GM12878 (cell line): ENCODE results near the gene SULT2B1. TPM values are rescaled to one million over a fixed set of nuclear protein-coding genes. Genes with fewer than 3 reads are reported as not detected.

Experiments
- ATF3 ChIP-seq: IDR thresholded peaks from 2 replicates; pipeline ENCODE4 v1.6.1; 2011; ENCODE audit warnings: low read depth, mild to moderate bottlenecking, low read length, moderate library complexity, borderline replicate concordance; ENCODE audit errors: extremely low read depth
- BMI1 ChIP-seq: fragments of 450-650 bp; IDR thresholded peaks from 2 replicates; pipeline ENCODE4 v1.6.1; 2016; ENCODE audit warnings: mild to moderate bottlenecking, moderate library complexity, borderline replicate concordance
- CHD2 ChIP-seq: IDR thresholded peaks from 2 replicates; pipeline ENCODE4 v1.6.1; 2011; ENCODE audit warnings: low read depth, low read length, improper control_type of control experiment, borderline replicate concordance
- CREB1 ChIP-seq: IDR thresholded peaks from 2 replicates; pipeline ENCODE4 v1.6.1; 2012; ENCODE audit warnings: low read depth, mild to moderate bottlenecking, inconsistent platforms
- FOXK2 ChIP-seq: fragments of 450-650 bp; IDR thresholded peaks from 2 replicates; pipeline ENCODE4 v1.6.1; 2017; ENCODE audit warnings: mild to moderate bottlenecking, moderate library complexity
- HCFC1 ChIP-seq: fragments of 150-350 bp; IDR thresholded peaks from 2 replicates; pipeline ENCODE4 v1.6.1; 2014; ENCODE audit warnings: low read length
- HSF1 ChIP-seq: fragments of 150-350 bp; IDR thresholded peaks from 2 replicates; pipeline ENCODE4 v1.6.1; 2014; ENCODE audit warnings: mild to moderate bottlenecking, low read depth, low read length
- IKZF1 ChIP-seq: fragments of 450-650 bp; conservative IDR thresholded peaks from 2 replicates; pipeline ENCODE4 v1.6.1; 2017; ENCODE audit warnings: antibody characterized with exemption, mild to moderate bottlenecking
- MAX ChIP-seq: IDR thresholded peaks from 2 replicates; pipeline ENCODE4 v1.6.1; 2012; ENCODE audit warnings: low read depth, low read length, improper control_type of control experiment
- MLLT1 ChIP-seq: fragments of 450-650 bp; IDR thresholded peaks from 2 replicates; pipeline ENCODE4 v1.6.1; 2016; ENCODE audit warnings: mild to moderate bottlenecking
- MTA2 ChIP-seq: fragments of 450-650 bp; IDR thresholded peaks from 2 replicates; pipeline ENCODE4 v1.6.1; 2016; ENCODE audit warnings: low read depth, mild to moderate bottlenecking, moderate library complexity
- NFIC ChIP-seq: IDR thresholded peaks from 2 replicates; pipeline ENCODE4 v1.6.1; 2012; ENCODE audit warnings: low read depth, mild to moderate bottlenecking, inconsistent platforms, low read length, moderate library complexity
- NFXL1 ChIP-seq: fragments of 450-650 bp; IDR thresholded peaks from 2 replicates; pipeline ENCODE4 v1.6.1; 2017; ENCODE audit warnings: antibody characterized with exemption, mild to moderate bottlenecking, borderline replicate concordance
- NFYA ChIP-seq: IDR thresholded peaks from 2 replicates; pipeline ENCODE4 v1.6.1; 2011; ENCODE audit warnings: low read depth, mild to moderate bottlenecking, low read length, improper control_type of control experiment, borderline replicate concordance
- POLR2AphosphoS2 ChIP-seq: IDR thresholded peaks from 2 replicates; pipeline ENCODE4 v1.6.1; 2011; ENCODE audit warnings: low read depth, mild to moderate bottlenecking, low read length, improper control_type of control experiment, moderate library complexity
- RFX5 ChIP-seq: IDR thresholded peaks from 2 replicates; pipeline ENCODE4 v1.6.1; 2011; ENCODE audit warnings: low read depth, low read length, improper control_type of control experiment
- SIN3A ChIP-seq: IDR thresholded peaks from 2 replicates; pipeline ENCODE4 v1.6.1; 2012; ENCODE audit warnings: low read depth, low read length, improper control_type of control experiment
- SMAD1 ChIP-seq: fragments of 450-650 bp; IDR thresholded peaks from 2 replicates; pipeline ENCODE4 v1.6.1; 2018; ENCODE audit warnings: mild to moderate bottlenecking, low read depth; ENCODE audit not compliant: partially characterized antibody
- SPI1 ChIP-seq: IDR thresholded peaks from 2 replicates; pipeline ENCODE4 v1.6.1; 2011; ENCODE audit warnings: low read depth, mild to moderate bottlenecking, low read length, moderate library complexity, borderline replicate concordance; ENCODE audit not compliant: insufficient read depth
- ZNF384 ChIP-seq: IDR thresholded peaks from 2 replicates; pipeline ENCODE4 v1.6.1; 2012; ENCODE audit warnings: low read depth, mild to moderate bottlenecking, low read length, improper control_type of control experiment, borderline replicate concordance
- polyA plus RNA-seq, 11 experiments: library from polyadenylated mRNA; depleted of rRNA in 4 of 11; unstranded in 6 of 11; stranded (reverse) in 5 of 11; fragments of >200 nt; fragmentation: Nextera tagmentation in 4 of 11; fragmentation: Illumina TruSeq in 1 of 11; extraction: Ambion mirVana in 4 of 11; extraction: Trizol in 1 of 11; gene quantifications; 1 replicate in 1 of 11; 2 replicates in 10 of 11; pipeline versions ENCODE4 v1.2.1 to v1.2.3, GENCODE V29; 2011 to 2016; ENCODE audit warnings: inconsistent platforms in 2 of 11, missing spikeins in 2 of 11, low read depth in 1 of 11
- total RNA-seq, 4 experiments: library from RNA; depleted of rRNA in 3 of 4; stranded (reverse); fragments of >200 nt in 3 of 4; fragmentation: Illumina TruSeq in 1 of 4; extraction: Trizol in 1 of 4; gene quantifications; 2 replicates each; pipeline versions ENCODE4 v1.2.1 to v1.2.3, GENCODE V29; 2013 to 2021

SULT2B1 gene
- total and polyA plus RNA-seq, 10 of the 15 experiments (the other 5 are each of a cell fraction or from before 2014, with no cell fraction given) = 0.11 to 0.14 TPM; not detected in 8

GRCh38 chr19:48637449-48637947, 85.5 kb downstream of the SULT2B1 start (continued):
- TF ChIP-seq POLR2AphosphoS2 = no peak
- TF ChIP-seq CREB1 = peak; percentile 73
- no peak for TF ChIP-seq NFIC
- peak; percentile 20; the same call in 1 of the 2 replicates for TF ChIP-seq NFYA
- peak; percentile 34; the same call in 1 of the 2 replicates for TF ChIP-seq HCFC1
- TF ChIP-seq ATF3 = 0 out of 2 replicates have a peak, but pooled peaks have one; percentile 18
- TF ChIP-seq SIN3A = peak; percentile 26; the same call in 1 of the 2 replicates
- TF ChIP-seq NFXL1 = no peak
- TF ChIP-seq MAX = peak; percentile 95; the same call in 1 of the 2 replicates
- TF ChIP-seq SMAD1 = no peak
- TF ChIP-seq SPI1 = 0 out of 2 replicates have a peak, but pooled peaks have one; percentile 28
- TF ChIP-seq MTA2 = no peak
- no peak for TF ChIP-seq FOXK2
- TF ChIP-seq HSF1 = no peak
- peak; percentile 91 for TF ChIP-seq ZNF384
- peak; percentile 83; the same call in 1 of the 2 replicates for TF ChIP-seq MLLT1
- TF ChIP-seq RFX5 = peak; percentile 74; the same call in 1 of the 2 replicates
- TF ChIP-seq BMI1 = no peak
- TF ChIP-seq IKZF1 = no peak
- peak; percentile 92 for TF ChIP-seq CHD2
